Gastrocnemius medialis (tissue), 4 donors: Measurements from ENCODE around the gene CAP1.

Source experiments
- POLR2A ChIP-seq, 2 donors: fragments of 450-650 bp; IDR thresholded peaks; one replicate each; pipeline ENCODE4 v1.6.1; 2017; ENCODE audit warnings: antibody characterized with exemption in 2 of 2, mild to moderate bottlenecking in 2 of 2, moderate library complexity in 2 of 2
- TF ChIP-seq, protein P1 (sequence below), 5 experiments: fragments of 450-650 bp in 3 of 5; fragments of 200-600 bp in 2 of 5; sonication (generic) in 2 of 5; IDR thresholded peaks in 4 of 5; conservative IDR thresholded peaks in 1 of 5; 1 replicate in 4 of 5; 2 replicates in 1 of 5; pipeline ENCODE4 v1.5.1; 2016 to 2019; ENCODE audit warnings: antibody characterized with exemption in 5 of 5, mild to moderate bottlenecking in 3 of 5, moderate library complexity in 3 of 5

DNA sequence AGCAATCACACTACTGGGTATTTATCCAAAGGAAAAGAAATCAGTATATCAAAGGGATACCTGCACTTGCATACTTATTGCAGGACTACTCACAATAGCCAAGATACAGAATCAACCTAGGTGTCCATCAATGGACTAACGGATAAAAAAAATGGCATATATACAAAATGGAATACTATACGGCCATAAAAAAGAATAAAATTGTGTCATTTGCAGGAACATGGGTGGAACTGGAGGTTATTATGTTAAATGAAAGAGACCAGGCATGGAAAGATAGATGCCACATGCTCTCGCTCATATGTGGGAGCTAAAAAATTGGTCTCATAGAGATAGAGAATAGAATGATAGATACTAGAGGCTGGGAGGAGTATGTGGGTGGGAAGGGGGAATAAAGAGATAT, 29.3 kb upstream of the CAP1 start:
- TF ChIP-seq, protein P1, sequence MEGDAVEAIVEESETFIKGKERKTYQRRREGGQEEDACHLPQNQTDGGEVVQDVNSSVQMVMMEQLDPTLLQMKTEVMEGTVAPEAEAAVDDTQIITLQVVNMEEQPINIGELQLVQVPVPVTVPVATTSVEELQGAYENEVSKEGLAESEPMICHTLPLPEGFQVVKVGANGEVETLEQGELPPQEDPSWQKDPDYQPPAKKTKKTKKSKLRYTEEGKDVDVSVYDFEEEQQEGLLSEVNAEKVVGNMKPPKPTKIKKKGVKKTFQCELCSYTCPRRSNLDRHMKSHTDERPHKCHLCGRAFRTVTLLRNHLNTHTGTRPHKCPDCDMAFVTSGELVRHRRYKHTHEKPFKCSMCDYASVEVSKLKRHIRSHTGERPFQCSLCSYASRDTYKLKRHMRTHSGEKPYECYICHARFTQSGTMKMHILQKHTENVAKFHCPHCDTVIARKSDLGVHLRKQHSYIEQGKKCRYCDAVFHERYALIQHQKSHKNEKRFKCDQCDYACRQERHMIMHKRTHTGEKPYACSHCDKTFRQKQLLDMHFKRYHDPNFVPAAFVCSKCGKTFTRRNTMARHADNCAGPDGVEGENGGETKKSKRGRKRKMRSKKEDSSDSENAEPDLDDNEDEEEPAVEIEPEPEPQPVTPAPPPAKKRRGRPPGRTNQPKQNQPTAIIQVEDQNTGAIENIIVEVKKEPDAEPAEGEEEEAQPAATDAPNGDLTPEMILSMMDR (IDR thresholded peaks at IDR 0.05 in 4 of 5, conservative IDR thresholded peaks at IDR 0.05 in 1 of 5) = no peak
- no peak for TF ChIP-seq POLR2A (IDR thresholded peaks at IDR 0.05)
